HS-5 (cell line): ENCODE results near the gene TBC1D22A.

Source experiments
- DNase-seq: peaks from one replicate; pipeline ENCODE4 v3.0.0-alpha.2; 2012; ENCODE audit warnings: low read depth

TBC1D22A gene

DNA sequence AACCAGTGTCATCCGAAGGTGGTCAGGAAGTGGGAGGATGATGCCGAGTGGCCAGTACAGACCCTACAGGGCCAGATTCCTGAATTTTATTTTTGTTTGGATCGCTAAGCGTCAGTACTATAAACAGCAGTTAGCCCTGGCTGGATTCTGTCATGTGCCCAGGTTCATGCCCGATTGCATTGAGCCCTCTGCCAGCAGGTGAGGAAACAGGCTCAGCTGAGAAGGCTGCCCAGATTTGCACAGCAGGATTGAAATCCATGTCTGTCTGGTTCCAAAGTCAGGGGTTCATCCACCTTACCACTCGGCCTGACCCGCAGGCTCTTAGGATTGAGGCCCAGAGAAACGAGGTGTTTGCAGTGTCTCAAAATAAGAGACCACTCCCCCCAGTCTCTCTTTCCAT lies 9.1 kb upstream of the TBC1D22A start:
- no peak for DNase-seq

DNA sequence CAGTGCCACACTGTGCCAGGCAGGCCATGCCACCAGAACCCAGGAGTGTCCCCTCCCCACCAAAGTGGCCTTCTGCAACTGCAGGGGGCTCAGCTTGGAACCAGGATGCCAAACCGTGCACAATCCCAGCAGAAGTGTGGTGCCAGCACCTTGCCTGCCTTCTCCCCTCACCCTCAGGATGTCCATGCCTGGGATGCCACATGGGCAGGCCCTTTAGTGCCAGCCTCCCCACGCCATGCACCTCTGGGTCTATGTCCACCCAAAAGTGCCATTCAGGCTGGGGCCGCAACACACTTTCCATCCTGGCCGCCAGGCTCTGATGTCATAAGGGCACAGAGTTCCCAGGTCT lies 8.7 kb upstream of the TBC1D22A start:
- no peak for DNase-seq

DNA sequence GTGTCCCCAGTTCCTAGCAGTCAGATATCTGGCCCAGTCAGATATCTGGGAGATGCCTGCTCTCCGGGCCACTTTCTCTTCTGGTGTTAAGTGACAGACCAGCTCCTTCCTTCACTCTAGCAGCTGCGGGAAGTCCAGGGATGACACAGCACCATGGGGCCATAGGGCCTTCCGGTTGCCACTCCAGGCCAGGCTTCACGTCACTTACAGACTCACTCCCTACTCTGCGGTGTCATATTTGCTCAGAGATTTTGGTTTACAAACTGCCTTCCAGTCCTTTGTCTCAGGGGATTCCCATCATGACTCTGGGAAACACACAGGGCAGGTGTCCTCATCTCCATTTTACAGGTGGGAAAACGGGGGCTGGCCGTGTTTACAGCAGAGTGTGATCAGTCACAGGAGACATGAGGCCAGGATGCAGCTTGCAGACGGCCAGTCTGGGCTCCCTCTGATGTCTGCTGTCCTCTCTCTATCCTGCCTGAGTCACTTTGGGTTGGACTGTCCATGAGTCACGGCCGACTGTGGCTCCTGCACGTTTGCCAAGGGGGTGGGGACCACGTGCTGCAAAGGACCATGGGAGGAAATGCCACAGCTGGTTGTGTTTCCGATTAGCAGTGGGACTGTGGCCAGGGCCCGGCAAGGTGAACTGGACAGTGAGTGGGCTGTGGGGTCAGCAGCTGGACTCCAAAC lies 8.2 kb upstream of the TBC1D22A start:
- DNase-seq, result peak; percentile 96

DNA sequence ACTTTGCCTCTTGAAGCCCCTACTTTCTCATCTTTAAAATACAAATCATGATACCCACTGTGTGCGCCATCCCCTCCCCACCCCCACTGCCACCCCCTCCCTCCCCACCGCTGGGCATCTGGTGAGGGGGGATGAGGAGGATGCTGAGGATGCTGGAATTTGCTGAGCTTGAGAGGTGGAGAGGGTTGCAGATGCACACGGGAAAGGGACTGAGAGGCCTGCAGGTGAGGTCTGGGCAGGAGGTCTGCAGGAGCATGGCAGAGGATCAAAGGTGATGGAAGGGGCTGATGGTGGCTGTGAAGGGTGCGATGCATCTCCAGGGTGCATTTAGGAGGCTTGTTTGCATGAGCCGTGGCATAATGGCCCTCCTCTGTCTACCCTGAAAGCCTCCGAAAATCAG lies 7.6 kb upstream of the TBC1D22A start:
- no peak for DNase-seq

DNA sequence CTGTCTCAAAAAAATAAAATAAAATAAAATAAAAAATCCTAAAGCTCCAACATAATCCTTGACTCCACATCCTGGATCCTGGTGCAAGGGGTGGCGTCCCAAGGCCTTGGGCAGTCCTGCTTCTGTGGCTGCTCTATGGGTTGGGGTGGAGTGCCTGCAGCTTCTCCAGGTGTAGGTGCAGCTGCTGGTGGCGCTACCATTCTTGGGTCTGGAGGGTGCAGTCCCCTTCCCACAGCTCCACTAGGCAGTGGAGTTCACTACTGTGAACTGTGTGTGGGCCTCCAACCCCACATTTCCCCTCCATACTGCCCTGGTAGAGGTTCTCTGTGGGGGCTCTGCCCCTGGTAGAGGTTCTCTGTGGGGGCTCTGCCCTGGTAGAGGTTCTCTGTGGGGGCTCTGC lies 6.9 kb upstream of the TBC1D22A start:
- DNase-seq, result no peak

DNA sequence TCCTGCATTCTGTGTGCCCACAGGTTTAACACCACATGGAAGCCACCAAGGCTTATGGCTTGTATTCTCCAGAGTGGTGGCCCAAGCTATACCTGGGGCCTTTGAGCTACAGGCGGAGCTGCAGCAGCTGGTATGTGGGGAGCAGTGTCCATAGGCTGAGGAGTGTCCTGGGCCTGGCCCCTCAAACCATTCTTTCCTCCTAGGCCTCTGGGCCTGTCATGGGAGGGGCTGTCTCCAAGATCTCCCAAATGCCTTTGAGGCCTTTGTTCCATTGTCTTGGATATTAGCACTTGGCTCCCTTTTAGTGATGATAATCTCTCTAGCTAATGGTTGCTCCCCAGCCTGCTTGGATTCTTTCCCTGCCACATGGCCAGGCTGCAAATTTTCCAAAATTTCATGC lies 6.4 kb upstream of the TBC1D22A start:
- no peak for DNase-seq

DNA sequence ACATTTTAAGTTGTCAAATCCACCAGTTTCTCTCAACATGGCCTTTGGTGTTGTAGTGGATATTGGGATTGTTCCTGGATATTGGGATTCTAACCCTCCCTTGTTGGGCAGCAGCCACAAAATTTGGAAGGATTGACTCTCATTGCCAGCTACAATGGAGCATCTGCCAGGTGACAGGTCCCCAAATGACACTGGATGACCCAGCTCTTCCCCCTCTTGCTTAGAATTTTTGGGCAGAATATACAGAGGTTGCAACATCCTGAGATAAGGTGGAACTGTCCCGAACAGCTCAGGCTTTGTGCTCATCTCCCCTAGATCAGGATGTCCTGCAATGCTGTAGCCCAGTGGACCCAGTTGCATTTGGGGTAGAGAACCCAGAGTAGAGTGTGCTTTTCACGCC lies 5.3 kb upstream of the TBC1D22A start:
- DNase-seq, result no peak

DNA sequence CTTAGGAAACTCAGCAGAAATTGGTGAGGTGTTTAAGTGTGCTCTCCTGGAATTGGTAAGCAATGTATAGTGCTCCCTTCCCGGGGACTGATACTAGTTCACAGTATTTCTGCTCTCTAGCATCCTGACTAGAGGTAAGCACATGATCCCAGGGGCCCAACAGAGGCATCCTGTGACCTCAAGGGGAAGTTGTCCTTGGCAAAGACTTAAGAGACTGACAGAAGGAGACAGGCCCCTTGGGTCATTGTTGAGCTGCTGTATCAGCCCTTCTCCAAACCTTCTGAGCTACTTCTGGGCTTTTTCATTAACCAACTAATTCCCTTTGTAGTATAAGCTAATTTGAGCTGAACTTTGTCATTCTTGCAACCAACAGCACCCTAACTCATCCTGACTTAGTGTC lies 4.3 kb upstream of the TBC1D22A start:
- DNase-seq, result no peak

DNA sequence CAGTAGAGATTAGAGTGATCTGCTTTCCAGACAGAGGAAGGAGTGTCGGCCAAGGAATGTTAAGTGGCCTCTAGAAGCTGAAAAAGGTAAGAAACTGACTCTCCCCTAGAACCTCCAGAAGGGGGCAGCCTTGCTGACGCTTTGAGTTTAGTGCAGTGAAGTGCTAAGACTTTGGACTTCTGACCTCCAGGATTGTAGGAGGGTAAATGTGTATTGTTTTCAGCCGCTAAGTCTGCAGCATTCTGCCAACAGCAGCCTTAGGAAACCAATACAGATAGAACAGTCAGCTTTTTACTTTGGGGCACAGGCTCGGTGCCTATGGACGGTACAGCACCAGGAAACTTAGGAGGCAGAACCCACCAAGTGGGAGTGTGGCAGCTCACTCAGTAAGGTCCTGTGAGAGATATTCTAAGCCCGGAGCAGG lies 3.6 kb upstream of the TBC1D22A start:
- no peak for DNase-seq

DNA sequence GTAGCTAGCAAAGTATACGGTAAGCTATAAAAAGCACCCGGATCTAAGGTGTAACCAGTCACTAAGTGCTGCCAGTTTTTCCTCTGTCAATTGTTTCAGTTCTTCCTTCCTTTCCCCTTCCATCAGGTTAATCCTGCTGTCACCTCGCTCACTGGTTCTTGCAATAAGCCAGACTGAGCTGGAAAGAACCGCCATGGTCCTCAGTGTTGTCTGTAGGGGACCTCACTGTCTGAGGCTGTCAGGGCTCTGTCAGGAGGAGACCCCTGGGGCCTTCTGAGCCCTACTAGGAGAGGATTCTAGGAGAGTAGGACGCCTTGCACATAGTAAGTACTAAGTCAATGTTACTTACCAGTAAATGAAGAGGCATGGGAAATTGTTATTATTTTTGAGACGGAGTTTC lies 1.4 kb upstream of the TBC1D22A start:
- DNase-seq, result no peak

DNA sequence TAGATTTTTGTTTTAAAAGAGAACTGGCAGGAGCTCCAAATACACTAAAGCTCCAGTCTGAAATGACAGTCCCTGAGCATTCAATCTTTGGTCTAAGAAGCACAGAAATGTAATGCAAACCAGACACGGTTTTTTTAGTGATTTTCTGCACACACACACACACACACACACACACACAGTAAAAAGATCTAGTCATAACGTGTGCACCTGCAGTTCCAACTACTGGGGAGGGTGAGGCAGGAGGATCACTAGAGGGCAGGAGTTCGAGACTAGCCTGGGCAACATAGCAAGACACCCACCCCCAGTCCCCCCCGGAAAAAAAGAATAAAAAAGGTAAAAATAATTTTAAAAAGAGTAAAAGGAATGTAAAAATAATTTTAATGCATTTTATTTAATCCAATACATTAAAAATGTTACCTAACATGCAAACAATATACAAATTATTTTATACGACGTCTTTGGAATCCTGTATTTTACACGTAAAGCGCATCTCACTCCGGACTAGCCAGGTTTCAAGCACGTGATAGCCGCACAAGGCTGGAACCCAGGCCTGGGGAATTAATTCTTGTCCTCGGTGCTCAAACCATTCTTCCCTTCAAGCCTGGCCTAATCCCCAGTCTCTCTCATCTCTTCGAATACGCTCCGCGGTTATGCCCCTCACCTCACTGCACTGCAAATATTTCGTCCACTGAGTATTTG lies 762 bp upstream of the TBC1D22A start:
- DNase-seq, result no peak

DNA sequence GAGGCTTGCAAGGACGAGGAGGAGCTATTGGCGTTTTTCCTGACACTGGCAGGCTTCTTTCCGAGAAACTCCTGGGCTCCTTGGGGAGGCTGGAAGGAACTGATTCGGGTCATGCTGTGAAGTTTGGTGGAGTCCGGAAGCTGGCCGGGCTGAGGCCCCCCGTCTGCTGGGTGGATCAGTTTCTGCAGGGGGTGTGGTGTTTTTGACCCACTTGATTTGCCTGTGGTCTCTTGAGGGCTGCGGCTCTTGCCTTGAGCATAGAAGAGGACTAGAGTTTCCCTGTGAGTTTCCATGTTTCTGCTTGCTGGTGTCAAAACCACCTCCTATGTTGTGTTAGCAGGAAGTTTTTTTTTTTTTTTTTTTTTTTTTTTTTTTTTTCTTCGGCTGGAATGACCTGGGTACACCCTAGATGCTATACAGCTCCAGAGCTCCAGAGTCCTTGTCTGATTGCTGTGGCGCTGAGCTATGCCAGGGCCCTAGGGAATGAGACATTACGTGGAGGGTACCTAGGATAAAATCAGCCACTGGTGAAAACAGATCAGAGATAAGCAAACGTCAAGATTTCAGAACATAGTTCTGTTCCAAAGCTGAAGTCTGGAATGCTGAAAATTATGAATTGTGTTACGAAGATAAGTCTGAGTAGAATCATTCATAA lies 728 bp downstream of the TBC1D22A start:
- DNase-seq, result no peak

DNA sequence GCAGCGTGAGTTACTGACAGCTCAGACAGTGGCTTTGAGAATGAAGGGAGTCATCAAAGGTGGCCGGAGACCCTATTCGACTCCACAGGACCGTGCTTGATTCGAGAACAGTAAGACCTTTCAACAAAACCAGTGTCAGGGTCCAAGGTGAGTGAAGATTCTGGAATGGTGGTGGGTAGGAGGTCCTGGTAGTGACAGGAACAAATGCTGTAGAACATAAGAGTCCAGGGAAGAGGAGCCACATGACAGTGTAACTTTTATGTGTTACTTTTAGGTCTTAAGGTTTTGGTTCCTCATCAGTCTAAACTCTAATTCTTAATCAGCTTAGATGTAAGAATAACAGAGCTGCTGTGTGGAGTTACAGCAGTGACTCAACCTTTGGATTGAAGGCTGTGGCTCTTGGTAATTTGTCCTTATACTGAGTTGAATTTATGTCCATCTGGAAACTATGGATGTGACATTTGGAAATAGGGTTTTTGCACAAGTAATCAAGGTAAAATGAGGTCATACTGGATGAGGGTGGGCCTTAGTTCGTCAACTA lies 1.8 kb downstream of the TBC1D22A start:
- DNase-seq, result no peak

DNA sequence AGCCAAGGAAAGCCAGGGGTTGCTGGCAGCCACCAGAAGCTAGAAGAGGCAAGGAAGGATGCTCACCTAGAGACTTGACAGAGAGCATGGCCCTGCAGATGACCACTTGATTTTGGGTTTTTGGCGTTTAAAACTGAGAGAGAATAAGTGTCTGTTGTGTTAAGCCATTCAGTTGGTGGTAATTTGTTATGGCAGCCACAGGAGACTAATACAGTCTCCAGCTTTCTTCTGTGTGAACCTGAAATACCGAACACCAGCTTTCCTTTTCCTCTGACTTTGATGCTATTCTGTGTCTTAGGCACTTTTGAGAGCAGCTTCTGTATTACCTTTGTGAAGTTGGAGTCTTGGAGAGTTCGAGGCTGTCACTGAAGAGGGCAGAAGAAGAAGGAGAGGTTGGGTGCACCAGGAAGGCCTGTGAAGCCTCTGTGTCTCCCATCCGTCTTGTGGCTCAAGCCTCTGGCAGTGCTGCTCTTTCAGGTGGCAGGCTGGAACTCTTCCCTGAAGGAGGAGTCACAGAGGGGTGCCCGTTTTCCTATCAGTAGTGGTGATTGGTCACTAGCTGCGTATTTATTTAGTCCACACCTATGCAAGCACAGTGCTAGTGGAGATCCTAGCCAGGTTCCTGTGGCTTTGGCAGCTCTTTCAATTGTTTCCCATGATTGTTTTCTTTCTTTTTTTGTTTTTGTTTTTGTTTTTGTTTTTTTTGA lies 2.5 kb downstream of the TBC1D22A start:
- DNase-seq, result no peak

DNA sequence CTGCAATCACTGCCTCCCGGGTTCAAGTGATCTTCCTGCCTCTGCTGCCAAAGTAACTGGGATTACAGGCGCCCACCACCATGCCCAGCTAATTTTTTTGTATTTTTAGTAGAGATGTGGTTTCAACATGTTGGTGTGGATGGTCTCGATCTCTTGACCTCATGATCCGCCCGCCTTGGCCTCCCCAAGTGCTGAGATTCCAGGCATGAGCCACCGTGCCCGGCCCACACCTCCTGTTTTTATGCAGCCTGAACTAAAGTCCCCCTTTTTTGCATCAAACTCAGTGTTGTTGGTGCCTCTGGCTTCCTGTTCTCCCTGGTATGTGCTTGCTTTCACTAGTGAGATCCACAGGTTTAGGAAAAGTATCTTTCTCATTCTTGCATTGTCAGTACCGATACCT lies 4.2 kb downstream of the TBC1D22A start:
- DNase-seq, result no peak

DNA sequence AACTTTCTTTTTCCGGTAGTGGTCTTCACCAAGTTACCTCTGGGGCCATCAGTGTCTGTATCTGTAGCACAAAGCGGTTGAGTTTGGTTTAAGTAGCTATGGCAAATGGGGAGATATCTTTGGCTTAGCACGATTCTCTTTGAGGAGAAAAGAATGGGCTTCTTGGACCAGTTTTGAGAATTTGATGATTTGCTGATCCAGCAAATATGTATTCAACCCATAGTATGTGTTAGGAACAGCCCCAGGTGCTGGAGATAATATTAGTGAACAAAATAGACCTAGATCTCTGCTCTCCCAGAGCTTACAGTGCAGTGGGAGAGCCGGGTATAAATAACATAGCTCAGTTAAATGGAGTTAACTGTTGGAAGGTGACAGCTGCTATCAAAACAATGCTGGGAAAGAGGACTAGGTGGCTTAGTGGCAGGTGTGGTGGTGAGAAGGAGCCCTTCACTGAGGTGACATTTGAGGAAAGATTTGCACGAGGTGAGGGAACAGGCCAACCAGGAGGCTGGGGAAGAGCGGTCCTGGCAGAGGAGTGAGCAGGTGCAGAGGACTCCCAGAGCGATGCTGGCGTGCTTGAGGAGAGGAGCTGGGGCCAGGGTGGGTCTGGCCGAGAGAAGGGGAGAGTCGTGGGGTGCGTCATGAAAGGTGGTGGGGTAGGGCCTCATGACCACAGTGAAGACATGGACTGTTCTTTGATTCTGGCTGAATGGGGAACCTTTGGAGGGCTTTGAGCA lies 5.0 kb downstream of the TBC1D22A start:
- no peak for DNase-seq

DNA sequence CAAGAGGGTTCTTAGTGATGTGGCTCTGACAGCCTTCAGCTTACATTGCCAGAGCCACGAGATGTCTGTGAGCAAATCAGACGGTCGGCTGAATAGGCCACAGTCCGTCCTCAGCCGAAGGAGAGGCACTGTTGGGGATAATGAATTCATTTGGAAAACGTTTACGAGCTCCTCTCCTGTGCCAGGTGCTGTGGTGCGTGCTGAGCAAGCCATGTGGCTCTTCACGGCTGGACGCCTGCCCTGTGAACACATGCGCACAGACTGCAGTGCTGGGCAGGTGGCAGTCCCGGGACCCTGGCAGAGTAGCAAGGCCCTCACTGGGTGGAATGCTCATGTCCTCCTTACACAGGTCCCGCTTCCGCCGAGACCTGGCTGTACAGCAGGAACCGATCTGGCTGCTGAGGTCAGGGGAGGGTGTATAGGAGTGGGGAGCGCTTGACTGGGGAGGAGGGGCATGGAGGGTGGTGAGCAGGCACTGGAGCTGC lies 6.8 kb downstream of the TBC1D22A start:
- DNase-seq, result no peak

DNA sequence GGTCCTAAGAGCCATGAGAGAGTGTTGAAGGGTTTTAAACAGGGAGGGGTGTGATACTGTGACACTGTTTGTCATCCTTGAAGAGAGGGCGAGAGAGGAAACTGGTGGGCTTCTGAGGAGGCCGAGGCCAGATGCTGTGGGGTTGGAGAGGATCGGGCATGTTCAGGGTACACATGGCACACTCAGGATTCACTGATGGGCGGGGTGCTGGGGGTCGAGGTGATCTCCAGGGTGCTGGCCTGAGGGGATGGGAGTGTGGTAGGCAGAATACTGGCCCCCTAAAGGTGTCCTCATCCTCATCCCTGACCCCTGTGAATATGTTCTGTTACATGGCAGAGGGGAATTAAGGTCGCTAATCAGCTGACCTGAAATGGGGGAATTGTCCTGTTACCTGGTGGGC lies 7.3 kb downstream of the TBC1D22A start:
- DNase-seq, result no peak

DNA sequence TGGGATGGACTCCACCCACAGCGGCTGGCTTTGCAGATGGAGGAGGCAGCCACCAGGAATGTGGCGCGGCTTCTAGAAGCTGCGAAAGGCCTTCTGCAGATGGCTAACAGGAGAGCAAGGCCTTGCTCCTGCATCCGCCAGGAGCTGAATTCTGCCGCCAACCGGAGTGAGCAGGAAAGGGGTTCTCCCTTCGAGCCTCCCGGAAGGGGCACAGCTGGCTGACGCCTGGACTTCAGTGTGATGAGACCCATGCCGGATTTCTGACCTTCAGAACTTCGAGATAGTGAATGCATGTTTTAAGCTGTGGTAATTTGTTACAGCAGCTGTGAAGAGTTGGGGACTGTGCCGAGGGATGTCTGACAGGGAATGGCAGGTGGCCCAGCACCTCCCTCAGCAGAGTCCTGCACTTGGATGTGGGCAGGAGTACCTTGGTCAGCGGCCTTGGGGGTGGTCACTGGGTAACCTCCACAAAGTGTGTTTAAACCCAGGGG lies 7.7 kb downstream of the TBC1D22A start:
- DNase-seq, result no peak

DNA sequence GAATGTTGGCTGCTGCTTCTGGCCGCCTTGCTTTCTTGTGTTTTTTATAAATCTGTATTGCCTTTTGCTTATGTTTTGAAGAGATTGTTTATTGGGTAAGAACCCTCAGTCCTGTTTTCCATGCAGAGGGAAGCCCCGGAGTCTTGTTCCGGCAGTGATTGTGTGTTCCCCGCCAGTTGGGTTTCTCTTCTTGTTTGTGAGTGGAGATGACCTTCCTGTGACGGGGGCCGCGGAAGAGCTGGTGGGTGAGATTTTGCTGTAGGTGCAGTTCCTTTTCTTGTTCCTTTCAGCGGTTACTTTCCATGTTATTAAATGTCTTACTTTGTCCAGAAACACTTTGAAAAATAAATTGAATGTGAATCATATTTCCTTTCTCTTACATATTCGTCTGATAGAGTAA lies 8.3 kb downstream of the TBC1D22A start:
- DNase-seq, result no peak

DNA sequence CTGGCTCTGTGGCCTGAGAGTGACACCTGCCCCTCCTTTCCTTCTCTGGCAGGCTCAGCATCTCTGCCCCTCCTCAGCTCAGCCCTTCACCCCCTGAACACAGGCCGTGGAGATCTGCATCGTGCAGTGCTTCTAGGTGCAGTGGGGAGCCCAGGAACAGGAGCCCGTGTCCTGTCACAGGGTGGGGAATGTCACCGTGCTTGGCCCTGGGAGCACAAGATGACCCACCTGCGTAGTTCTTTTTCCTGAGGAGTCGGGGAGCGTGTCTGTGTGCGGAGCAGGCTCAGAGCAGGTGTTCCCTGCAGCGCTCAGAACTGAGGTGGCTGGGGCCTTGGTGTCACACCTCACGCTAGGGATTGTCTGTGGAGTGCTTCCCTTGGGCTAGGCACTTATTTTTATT lies 10.6 kb downstream of the TBC1D22A start:
- no peak for DNase-seq
